Suprapubic skin (tissue), 4 donors: ENCODE measurements around the gene WDFY2. TPM values are rescaled to one million over a fixed set of nuclear protein-coding genes. Genes with fewer than 3 reads are reported as not detected.

Source experiments
- DNase-seq, 2 donors: peaks; one replicate each; pipeline ENCODE4 v3.0.0-alpha.2; 2019; ENCODE audit warnings: low spot score in 2 of 2
- H3K27ac ChIP-seq: fragments of 200-600 bp; sonication (generic); one replicate; pipeline ENCODE4 v1.5.1; 2019
- H3K27me3 ChIP-seq: fragments of 200-600 bp; sonication (generic); one replicate; pipeline ENCODE4 v1.5.1; 2019
- H3K36me3 ChIP-seq: fragments of 200-600 bp; sonication (generic); one replicate; pipeline ENCODE4 v1.5.1; 2019
- H3K4me1 ChIP-seq: fragments of 200-600 bp; sonication (generic); one replicate; pipeline ENCODE4 v1.5.1; 2019
- H3K4me3 ChIP-seq: fragments of 200-600 bp; sonication (generic); one replicate; pipeline ENCODE4 v1.5.1; 2019; ENCODE audit warnings: mild to moderate bottlenecking
- H3K9me3 ChIP-seq: fragments of 200-600 bp; sonication (generic); one replicate; pipeline ENCODE4 v1.5.1; 2019
- CTCF ChIP-seq, 2 donors: fragments of 200-600 bp in 1 of 2; fragments of 450-650 bp in 1 of 2; sonication (generic) in 1 of 2; IDR thresholded peaks; one replicate each; pipeline ENCODE4 v1.5.1; 2016 to 2019; ENCODE audit warnings: antibody characterized with exemption in 2 of 2, mild to moderate bottlenecking in 1 of 2, moderate library complexity in 1 of 2
- EP300 ChIP-seq: sonication (generic); formaldehyde crosslinking; IDR thresholded peaks from one replicate; pipeline ENCODE4 v1.6.1; 2017; ENCODE audit warnings: antibody characterized with exemption
- POLR2A ChIP-seq, 2 donors: fragments of 450-650 bp; IDR thresholded peaks; one replicate each; pipeline ENCODE4 v1.6.1; 2017; ENCODE audit warnings: antibody characterized with exemption in 2 of 2, mild to moderate bottlenecking in 2 of 2, moderate library complexity in 2 of 2
- POLR2AphosphoS5 ChIP-seq, 3 donors: sonication (generic); formaldehyde crosslinking; IDR thresholded peaks; one replicate each; pipeline ENCODE4 v1.6.1; 2017; ENCODE audit warnings: antibody characterized with exemption in 3 of 3
- WGBS: methylation state at CpG from one replicate; pipeline ENCODE4 v1.1.5; 2018; 5-methylcytosine and 5-hydroxymethylcytosine counted together
- total RNA-seq, 4 donors: library from RNA; depleted of rRNA; stranded (reverse); fragments of >200 nt; gene quantifications; one replicate each; pipeline ENCODE4 v1.1.0, GENCODE V29; 2016

The WDFY2 gene
- total RNA-seq, 4 donors from 2014 or later = 35.3 to 99.2 (median 40.4) TPM

GRCh38 chr13:51721496-51721895 is 137.2 kb downstream of the WDFY2 start:
- Histone ChIP-seq H3K36me3 (peaks cover 7% of the 10 kb centered on the region), H3K27ac (peak overlapping the region; percentile 23), H3K4me3 (no peak overlapping the region), H3K4me1 (peaks cover 12% of the 10 kb centered on the region), H3K9me3 (no peaks in the 10 kb centered on the region), H3K27me3 (no peaks in the 10 kb centered on the region)
- no peak for TF ChIP-seq EP300
- no peak for TF ChIP-seq POLR2AphosphoS5 (IDR thresholded peaks at IDR 0.05)
- no peak for TF ChIP-seq CTCF (IDR thresholded peaks at IDR 0.05)
- no peak for TF ChIP-seq POLR2A (IDR thresholded peaks at IDR 0.05)
- 49% methylated on average over 3 of the region's 3 CpGs for WGBS
- no peak for DNase-seq

GRCh38 chr13:51723529-51723928 is 139.3 kb downstream of the WDFY2 start:
- no peak for TF ChIP-seq POLR2A (IDR thresholded peaks at IDR 0.05)
- TF ChIP-seq POLR2AphosphoS5 (IDR thresholded peaks at IDR 0.05) = no peak
- TF ChIP-seq CTCF (IDR thresholded peaks at IDR 0.05) = no peak
- no peak for TF ChIP-seq EP300
- no peak overlapping the region for H3K27ac ChIP-seq

DNA sequence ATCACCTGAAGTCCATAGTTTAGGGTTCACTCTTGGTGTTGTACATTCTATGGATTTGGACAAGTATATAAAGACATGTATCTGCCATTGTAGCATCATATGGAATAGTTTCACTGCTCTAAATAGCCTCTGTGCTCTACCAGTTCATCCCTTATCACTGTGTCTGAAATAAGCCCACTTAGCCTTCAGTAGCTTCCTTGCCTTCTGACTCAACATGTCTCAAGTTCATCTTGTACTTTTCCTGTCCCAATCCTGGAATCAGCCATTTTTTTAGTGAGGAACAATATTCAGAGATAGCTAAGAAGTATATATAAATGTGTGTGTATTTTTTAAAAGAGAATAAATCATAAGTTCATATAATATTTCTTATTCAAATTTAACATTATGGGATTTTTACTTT is 140.5 kb downstream of the WDFY2 start:
- Histone ChIP-seq H3K27me3 (no peaks in the 10 kb centered on the region), H3K36me3 (peaks cover 5% of the 10 kb centered on the region), H3K9me3 (no peaks in the 10 kb centered on the region), H3K4me1 (peaks cover 34% of the 10 kb centered on the region), H3K4me3 (no peak overlapping the region), H3K27ac (no peak overlapping the region)
- DNase-seq = no peak
- no peak for TF ChIP-seq POLR2AphosphoS5 (IDR thresholded peaks at IDR 0.05)

More at GRCh38 chr13:51723529-51723928, 139.3 kb downstream of the WDFY2 start:
- no peaks in the 10 kb centered on the region for H3K9me3 ChIP-seq
- H3K4me3 ChIP-seq = no peak overlapping the region
- no peaks in the 10 kb centered on the region for H3K27me3 ChIP-seq
- H3K4me1 ChIP-seq = peaks cover 25% of the 10 kb centered on the region
- no peak for DNase-seq
- H3K36me3 ChIP-seq = peaks cover 12% of the 10 kb centered on the region
- WGBS = 91% methylated on average over 6 of the region's 6 CpGs

GRCh38 chr13:51726446-51727193 is 142.4 kb downstream of the WDFY2 start:
- Histone ChIP-seq H3K9me3 (no peaks in the 10 kb centered on the region), H3K36me3 (peaks cover 5% of the 10 kb centered on the region), H3K4me3 (no peak overlapping the region), H3K27ac (peak overlapping the region; percentile 54), H3K27me3 (no peaks in the 10 kb centered on the region), H3K4me1 (peaks cover 50% of the 10 kb centered on the region)
- no peak for DNase-seq
- TF ChIP-seq CTCF (IDR thresholded peaks at IDR 0.05) = no peak
- no peak for TF ChIP-seq EP300
- no peak for TF ChIP-seq POLR2AphosphoS5 (IDR thresholded peaks at IDR 0.05)
- no peak for TF ChIP-seq POLR2A (IDR thresholded peaks at IDR 0.05)
- 38% methylated on average over 3 of the region's 3 CpGs for WGBS

DNA sequence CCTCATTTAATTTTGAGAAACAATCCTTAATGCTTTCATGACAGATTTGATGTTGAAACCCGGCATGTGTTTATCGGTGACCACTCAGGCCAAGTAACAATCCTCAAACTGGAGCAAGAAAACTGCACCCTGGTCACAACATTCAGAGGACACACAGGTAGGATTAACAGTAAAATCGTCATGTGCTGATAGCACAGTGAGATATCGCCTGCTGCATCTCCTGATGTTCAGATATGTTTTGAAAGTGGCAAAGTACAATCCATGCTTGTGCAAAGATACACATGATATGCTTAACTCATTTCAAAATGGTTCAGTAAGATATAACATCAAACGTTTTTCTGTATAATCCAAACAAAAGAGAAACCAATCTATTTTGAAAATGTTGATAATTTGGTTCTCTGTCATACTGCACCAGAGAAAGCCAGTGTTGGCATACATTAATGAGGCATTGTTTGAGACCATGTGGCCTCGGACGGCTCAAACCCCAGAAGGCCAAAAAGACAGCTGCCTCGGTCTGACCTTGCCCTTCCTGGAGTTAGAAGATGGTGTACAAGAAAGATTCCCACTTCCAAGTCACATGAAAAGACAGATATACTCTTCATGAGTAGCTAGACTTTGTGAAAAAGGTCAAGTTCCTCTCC is 143.5 kb downstream of the WDFY2 start:
- Histone ChIP-seq H3K4me1 (peaks cover 49% of the 10 kb centered on the region), H3K4me3 (no peak overlapping the region), H3K36me3 (peaks cover 5% of the 10 kb centered on the region), H3K27ac (no peak overlapping the region), H3K9me3 (no peaks in the 10 kb centered on the region), H3K27me3 (no peaks in the 10 kb centered on the region)
- DNase-seq = no peak
- TF ChIP-seq POLR2A (IDR thresholded peaks at IDR 0.05) (no peak), EP300 (no peak), CTCF (IDR thresholded peaks at IDR 0.05) (no peak), POLR2AphosphoS5 (IDR thresholded peaks at IDR 0.05) (no peak)
- 76% methylated on average over 8 of the region's 8 CpGs for WGBS
